WI38 (cell line): ENCODE measurements around the gene CELF2.

Experiments used
- H3K4me3 ChIP-seq: 2 replicates; pipeline ENCODE4 v1.5.1; 2011; ENCODE audit warnings: low read depth, mild to moderate bottlenecking, control low read depth, low read length
- TF ChIP-seq, protein P1 (sequence below): IDR thresholded peaks from 2 replicates; pipeline ENCODE4 v1.5.1; 2012; ENCODE audit warnings: low read depth, mild to moderate bottlenecking, control low read depth, low read length

Gene CELF2

DNA sequence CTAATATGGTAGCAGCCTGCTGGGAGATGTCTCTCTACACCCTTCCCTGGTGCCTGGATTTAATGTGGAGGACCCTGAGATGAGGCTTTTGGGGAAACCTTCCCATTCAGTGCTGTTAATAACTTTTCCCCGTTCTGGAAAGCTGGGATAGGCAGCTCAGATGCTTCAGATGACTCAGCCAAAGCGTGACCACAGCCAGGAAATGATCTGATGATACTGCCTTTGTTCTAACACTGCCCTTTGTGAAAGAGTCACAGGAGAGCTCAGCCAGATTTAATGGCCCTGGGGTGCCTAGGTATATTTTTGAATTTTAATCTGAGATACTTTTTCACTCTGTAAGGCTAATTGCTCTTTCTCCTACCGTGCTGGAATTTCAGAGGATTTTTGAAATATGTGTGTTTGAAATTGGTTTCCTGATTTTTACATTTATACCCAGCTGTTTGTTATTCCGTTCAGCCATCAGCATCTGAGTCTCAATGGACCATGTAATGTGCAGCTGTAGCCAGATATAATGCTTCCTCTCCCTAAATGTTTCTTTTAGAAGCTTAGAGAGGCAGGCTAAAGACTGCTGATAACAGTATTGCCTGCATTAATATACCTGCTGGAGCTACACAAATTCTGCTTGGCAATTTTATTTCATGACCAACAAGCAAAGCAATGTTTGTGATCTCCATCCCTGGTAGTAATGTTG lies 17.8 kb downstream of the CELF2 start:
- H3K4me3 ChIP-seq: no peak overlapping the region

GRCh38 chr10:11036424-11037011 lies 18.8 kb downstream of the CELF2 start:
- TF ChIP-seq, protein P1, sequence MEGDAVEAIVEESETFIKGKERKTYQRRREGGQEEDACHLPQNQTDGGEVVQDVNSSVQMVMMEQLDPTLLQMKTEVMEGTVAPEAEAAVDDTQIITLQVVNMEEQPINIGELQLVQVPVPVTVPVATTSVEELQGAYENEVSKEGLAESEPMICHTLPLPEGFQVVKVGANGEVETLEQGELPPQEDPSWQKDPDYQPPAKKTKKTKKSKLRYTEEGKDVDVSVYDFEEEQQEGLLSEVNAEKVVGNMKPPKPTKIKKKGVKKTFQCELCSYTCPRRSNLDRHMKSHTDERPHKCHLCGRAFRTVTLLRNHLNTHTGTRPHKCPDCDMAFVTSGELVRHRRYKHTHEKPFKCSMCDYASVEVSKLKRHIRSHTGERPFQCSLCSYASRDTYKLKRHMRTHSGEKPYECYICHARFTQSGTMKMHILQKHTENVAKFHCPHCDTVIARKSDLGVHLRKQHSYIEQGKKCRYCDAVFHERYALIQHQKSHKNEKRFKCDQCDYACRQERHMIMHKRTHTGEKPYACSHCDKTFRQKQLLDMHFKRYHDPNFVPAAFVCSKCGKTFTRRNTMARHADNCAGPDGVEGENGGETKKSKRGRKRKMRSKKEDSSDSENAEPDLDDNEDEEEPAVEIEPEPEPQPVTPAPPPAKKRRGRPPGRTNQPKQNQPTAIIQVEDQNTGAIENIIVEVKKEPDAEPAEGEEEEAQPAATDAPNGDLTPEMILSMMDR: peak; percentile 48
- H3K4me3 ChIP-seq: no peak overlapping the region

More for the DNA sequence above, 17.8 kb downstream of the CELF2 start:
- TF ChIP-seq, protein P1: no peak

DNA sequence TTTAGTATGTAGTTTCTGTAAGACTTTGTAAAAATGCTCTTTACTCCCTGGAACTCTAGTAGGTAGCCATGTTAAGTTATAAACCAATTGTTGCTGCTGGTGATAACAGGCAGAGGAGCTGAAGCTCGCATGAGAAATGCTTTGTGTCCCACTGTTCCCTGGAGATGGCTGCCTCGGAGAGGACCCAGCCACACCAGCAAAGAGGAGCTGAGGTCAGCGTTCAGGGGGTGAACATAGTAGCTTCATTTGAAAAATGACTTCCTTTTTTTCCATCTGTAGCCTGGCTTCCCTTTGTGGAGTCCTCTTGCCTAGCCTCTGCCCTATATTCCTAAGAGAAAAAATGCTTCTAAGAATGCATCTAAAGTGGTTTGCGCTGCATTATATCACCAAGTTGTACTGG lies 20.3 kb downstream of the CELF2 start:
- TF ChIP-seq, protein P1: no peak
- H3K4me3 ChIP-seq: no peak overlapping the region

DNA sequence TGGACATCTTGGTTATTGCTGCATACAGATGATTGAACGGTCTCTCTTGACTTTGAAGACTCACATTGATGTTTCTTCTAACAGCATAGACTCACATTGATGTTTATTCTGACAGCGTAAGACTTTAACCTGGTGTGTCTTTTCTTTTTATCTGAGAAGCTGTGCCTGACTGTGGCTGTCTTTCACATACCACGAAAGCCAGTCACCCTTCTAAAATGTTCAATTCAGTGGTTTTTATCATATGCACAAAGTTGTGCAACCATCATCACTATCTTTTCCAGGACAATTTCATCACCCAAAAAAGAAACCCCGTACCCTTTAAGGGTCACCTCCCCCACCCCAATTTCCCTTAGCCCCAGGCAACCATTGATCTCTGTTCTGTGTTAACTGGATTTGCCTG lies 24.7 kb downstream of the CELF2 start:
- TF ChIP-seq, protein P1: no peak
- no peak overlapping the region for H3K4me3 ChIP-seq

DNA sequence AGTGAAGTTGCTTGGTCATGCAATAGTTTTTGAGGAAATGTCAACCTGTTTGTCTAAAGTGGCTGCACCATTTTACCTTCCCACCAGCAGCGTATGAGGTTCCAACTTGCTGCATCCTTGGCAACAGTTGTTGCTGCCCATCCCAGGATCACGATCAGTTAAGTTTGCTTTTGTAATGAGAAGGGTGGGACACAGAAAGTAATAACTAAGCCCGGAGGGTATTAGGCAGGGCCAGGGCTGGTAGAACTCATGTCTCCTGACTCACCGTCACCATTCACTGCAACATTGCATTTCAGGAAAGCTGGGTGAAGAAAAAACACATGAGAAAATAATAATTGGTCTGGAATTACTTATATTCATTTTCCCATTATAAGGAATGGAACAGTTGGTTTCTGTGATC lies 25.4 kb downstream of the CELF2 start:
- TF ChIP-seq, protein P1: no peak
- no peak overlapping the region for H3K4me3 ChIP-seq

DNA sequence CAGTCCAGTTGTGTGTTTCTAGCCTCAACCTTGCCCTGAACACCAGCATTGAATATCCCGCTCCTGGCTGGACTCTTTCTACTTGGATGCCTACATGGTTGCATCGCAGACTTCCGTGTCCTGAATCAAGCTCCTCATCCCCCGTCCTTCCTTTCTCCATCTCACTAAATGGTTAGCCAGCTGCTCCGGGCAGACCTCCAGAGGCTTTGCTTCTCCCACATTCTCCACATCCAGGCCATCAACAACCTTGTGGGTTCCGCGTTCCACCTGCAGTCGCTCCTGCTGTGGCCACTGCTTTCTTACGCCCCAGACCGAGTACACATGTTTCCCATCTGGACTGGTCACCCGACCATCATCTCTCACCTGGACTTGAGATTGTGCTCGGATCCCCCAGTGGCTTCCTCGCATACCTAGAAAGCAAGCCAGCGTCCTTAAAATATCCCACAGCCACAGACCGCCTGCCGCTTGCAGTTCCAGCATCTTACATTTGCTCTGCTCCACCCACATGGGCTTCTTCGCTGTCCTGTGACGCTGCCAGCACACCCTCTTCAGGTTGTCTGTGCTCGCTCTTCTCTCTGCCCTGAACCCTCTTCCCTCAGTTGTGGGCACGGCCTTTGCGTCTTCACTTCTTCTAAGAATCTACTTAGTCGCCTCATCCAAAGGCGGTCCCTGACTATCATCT lies 25.9 kb downstream of the CELF2 start:
- TF ChIP-seq, protein P1: no peak
- no peak overlapping the region for H3K4me3 ChIP-seq

- TF ChIP-seq, protein P1: no peak
- no peak overlapping the region for H3K4me3 ChIP-seq
Measured at GRCh38 chr10:11045487-11045886, 27.8 kb downstream of the CELF2 start.
